ENCODE measurements around the gene ISLR.

- TF ChIP-seq EZH2 (IDR thresholded peaks at IDR 0.05; ENCODE audit: borderline replicate concordance, low read length) (no peak), CTCF (IDR thresholded peaks at IDR 0.05; ENCODE audit: low read length) (no peak)
Measured at GRCh38 chr15:74191798-74192197, 18.3 kb downstream of the ISLR start.
